K562 (cell line): ENCODE results near the gene MTHFSD. TPM values are rescaled to one million over a fixed set of nuclear protein-coding genes. Genes with fewer than 3 reads are reported as not detected.

ENCODE experiments used
- BMI1 ChIP-seq: fragments of 150-350 bp; IDR thresholded peaks from 2 replicates; pipeline ENCODE4 v1.6.1; 2014; ENCODE audit warnings: low read length
- BRD4 ChIP-seq: fragments of 200-600 bp; sonication (generic); IDR thresholded peaks from 2 replicates; pipeline ENCODE4 v1.6.1; 2017; ENCODE audit warnings: inconsistent platforms
- CBX1 ChIP-seq: sonication (generic); IDR thresholded peaks from 2 replicates; pipeline ENCODE4 v1.6.1; 2016; ENCODE audit warnings: antibody characterized with exemption, low read depth, mild to moderate bottlenecking
- KDM2B ChIP-seq: fragments of 250-450 bp; sonication (Bioruptor Pico); IDR thresholded peaks from 2 replicates; pipeline ENCODE4 v1.8.0; 2021; ENCODE audit warnings: mild to moderate bottlenecking, moderate library complexity
- KLF13 ChIP-seq: fragments of 450-650 bp; IDR thresholded peaks from 2 replicates; pipeline ENCODE4 v1.6.1; 2016; ENCODE audit warnings: missing genetic modification characterization, low read depth, mild to moderate bottlenecking, missing compliant biosample characterization, moderate library complexity, borderline replicate concordance
- MECOM ChIP-seq: fragments of 250-450 bp; sonication (Bioruptor Pico); IDR thresholded peaks from 2 replicates; pipeline ENCODE4 v1.8.0; 2022; ENCODE audit warnings: inconsistent platforms
- SMAD3 ChIP-seq: fragments of 450-650 bp; formaldehyde crosslinking; conservative IDR thresholded peaks from 2 replicates; pipeline ENCODE4 v1.4.0; 2020; ENCODE audit warnings: mild to moderate bottlenecking
- TAL1 ChIP-seq: fragments of 450-650 bp; IDR thresholded peaks from 2 replicates; pipeline ENCODE4 v1.6.1; 2016; ENCODE audit warnings: mild to moderate bottlenecking
- ZC3H8 ChIP-seq: fragments of 450-650 bp; IDR thresholded peaks from 2 replicates; pipeline ENCODE4 v1.6.1; 2017
- ZNF551 ChIP-seq: fragments of 250-450 bp; sonication (Bioruptor Pico); IDR thresholded peaks from 2 replicates; pipeline ENCODE4 v1.5.0; 2021; ENCODE audit warnings: mild to moderate bottlenecking, moderate library complexity
- ZNF644 ChIP-seq: fragments of 200-800 bp; sonication (Bioruptor generic); IDR thresholded peaks from 2 replicates; pipeline ENCODE4 v1.6.1; 2016; ENCODE audit warnings: low read depth, missing genetic modification characterization, missing compliant biosample characterization
- polyA plus RNA-seq, 8 experiments: library from polyadenylated mRNA; depleted of rRNA in 4 of 8; stranded (reverse) in 5 of 8; unstranded in 3 of 8; fragments of >200 nt; fragmentation: Nextera tagmentation in 2 of 8; fragmentation: Illumina TruSeq in 1 of 8; extraction: Ambion mirVana in 2 of 8; extraction: Trizol in 1 of 8; gene quantifications; 2 replicates each; pipeline versions ENCODE4 v1.2.1 to v1.2.3, GENCODE V29; 2011 to 2014; ENCODE audit warnings: inconsistent platforms in 1 of 8, missing spikeins in 1 of 8
- total RNA-seq, 7 experiments: library from RNA; depleted of rRNA in 6 of 7; stranded (reverse); fragments of >200 nt in 6 of 7; fragmentation: Illumina TruSeq in 2 of 7; extraction: Trizol in 2 of 7; gene quantifications; 2 replicates each; pipeline versions ENCODE4 v1.2.1 to v1.2.3, GENCODE V29; 2011 to 2021; ENCODE audit warnings: low replicate concordance in 1 of 7
- TF ChIP-seq, protein P1 (sequence below), 2 experiments: fragments of 450-650 bp; IDR thresholded peaks; 2 replicates each; pipeline ENCODE4 v1.6.1; 2016; ENCODE audit warnings: mild to moderate bottlenecking in 2 of 2, borderline replicate concordance in 1 of 2, low read depth in 1 of 2, moderate library complexity in 1 of 2
- TF ChIP-seq, protein P2 (sequence below): fragments of 450-650 bp; IDR thresholded peaks from one replicate; pipeline ENCODE4 v1.6.1; 2018; ENCODE audit warnings: mild to moderate bottlenecking, moderate library complexity; ENCODE audit not compliant: partially characterized antibody

Gene MTHFSD
- total and polyA plus RNA-seq, 9 of the 15 experiments (the other 6 are each of a cell fraction or from before 2014, with no cell fraction given), result 3.2 to 20.2 (median 12.0) TPM

- TF ChIP-seq, protein P1, sequence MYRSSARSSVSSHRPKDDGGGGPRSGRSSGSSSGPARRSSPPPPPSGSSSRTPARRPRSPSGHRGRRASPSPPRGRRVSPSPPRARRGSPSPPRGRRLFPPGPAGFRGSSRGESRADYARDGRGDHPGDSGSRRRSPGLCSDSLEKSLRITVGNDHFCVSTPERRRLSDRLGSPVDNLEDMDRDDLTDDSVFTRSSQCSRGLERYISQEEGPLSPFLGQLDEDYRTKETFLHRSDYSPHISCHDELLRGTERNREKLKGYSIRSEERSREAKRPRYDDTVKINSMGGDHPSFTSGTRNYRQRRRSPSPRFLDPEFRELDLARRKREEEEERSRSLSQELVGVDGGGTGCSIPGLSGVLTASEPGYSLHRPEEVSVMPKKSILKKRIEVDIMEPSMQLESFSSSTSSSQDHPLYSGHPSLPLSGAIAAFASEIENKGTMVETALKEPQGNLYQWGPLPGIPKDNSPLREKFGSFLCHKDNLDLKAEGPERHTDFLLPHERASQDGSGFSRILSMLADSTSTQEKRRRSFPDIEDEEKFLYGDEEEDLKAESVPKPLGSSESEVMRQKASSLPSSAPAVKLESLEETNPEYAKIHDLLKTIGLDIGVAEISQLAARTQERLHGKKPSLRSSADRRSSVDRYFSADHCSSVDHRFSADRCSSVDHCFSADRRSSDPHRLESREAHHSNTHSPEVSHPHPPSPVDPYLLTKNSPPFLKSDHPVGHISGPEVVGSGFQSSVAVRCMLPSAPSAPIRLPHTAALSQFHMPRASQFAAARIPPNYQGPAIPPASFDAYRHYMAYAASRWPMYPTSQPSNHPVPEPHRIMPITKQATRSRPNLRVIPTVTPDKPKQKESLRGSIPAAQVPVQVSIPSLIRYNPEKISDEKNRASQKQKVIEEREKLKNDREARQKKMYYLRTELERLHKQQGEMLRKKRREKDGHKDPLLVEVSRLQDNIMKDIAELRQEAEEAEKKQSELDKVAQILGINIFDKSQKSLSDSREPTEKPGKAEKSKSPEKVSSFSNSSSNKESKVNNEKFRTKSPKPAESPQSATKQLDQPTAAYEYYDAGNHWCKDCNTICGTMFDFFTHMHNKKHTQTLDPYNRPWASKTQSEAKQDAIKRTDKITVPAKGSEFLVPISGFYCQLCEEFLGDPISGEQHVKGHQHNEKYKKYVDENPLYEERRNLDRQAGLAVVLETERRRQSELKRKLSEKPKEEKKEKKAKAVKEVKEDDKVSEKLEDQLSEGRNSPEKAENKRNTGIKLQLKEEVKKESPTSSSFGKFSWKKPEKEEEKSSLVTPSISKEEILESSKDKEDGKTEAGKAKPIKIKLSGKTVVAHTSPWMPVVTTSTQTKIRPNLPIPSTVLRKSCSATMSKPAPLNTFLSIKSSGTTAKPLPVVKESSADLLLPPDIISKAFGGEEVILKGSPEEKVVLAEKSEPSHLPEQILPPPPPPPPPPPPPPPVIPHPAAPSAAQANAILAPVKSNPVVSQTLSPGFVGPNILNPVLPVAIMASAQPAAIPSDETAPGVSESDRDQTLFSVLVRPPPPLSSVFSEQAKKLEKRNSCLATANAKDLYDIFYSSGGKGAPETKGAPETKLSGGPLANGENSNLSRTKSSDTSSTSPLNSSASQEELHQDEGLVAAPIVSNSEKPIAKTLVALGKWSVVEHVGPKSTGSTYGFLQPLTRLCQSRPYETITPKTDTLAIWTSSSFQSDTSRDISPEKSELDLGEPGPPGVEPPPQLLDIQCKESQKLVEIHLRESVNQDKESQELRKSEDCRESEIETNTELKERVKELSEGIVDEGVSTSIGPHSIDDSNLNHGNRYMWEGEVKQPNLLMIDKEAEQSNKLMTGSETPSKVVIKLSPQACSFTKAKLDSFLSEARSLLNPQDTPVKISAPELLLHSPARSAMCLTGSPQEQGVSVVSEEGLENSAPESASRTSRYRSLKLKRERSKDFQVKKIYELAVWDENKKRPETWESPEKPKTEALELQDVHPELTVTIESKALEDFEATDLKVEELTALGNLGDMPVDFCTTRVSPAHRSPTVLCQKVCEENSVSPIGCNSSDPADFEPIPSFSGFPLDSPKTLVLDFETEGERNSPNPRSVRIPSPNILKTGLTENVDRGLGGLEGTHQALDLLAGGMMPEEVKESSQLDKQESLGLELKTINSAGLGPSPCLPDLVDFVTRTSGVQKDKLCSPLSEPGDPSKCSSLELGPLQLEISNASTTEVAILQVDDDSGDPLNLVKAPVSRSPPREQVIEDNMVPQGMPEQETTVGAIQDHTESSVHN (IDR thresholded peaks at IDR 0.05; ENCODE audit: borderline replicate concordance in 1 of 2, low read depth in 1 of 2), result no peak
- TF ChIP-seq, protein P2, sequence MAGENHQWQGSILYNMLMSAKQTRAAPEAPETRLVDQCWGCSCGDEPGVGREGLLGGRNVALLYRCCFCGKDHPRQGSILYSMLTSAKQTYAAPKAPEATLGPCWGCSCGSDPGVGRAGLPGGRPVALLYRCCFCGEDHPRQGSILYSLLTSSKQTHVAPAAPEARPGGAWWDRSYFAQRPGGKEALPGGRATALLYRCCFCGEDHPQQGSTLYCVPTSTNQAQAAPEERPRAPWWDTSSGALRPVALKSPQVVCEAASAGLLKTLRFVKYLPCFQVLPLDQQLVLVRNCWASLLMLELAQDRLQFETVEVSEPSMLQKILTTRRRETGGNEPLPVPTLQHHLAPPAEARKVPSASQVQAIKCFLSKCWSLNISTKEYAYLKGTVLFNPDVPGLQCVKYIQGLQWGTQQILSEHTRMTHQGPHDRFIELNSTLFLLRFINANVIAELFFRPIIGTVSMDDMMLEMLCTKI, result no peak
- TF ChIP-seq ZNF551 (CRISPR knock-in tag) (no peak), KLF13 (tag) (no peak), ZNF644 (tag) (no peak), MECOM (no peak), BMI1 (no peak), CBX1 (no peak), BRD4 (no peak), ZC3H8 (no peak), SMAD3 (CRISPR knock-in tag) (no peak), TAL1 (no peak), KDM2B (CRISPR knock-in tag) (no peak)
These were observed 41.4 kb downstream of the MTHFSD start (continued) for GRCh38 chr16:86513471-86514277.
